HepG2 (cell line): ENCODE data around the gene POFUT1. TPM values are rescaled to one million over a fixed set of nuclear protein-coding genes. Genes with fewer than 3 reads are reported as not detected.

Experiments
- CBFB ChIP-seq: sonication (generic); formaldehyde crosslinking; IDR thresholded peaks from 2 replicates; pipeline ENCODE4 v1.4.0; 2020; ENCODE audit warnings: missing genetic modification reagents
- CTCF ChIP-seq: sonication (generic); formaldehyde crosslinking; IDR thresholded peaks from 2 replicates; pipeline ENCODE4 v1.5.0; 2020; ENCODE audit warnings: mild to moderate bottlenecking, missing genetic modification reagents, moderate library complexity
- HIC2 ChIP-seq: sonication (generic); formaldehyde crosslinking; IDR thresholded peaks from 2 replicates; pipeline ENCODE4 v1.9.0; 2022; ENCODE audit warnings: low read depth, missing genetic modification reagents
- HMGXB3 ChIP-seq: sonication (generic); formaldehyde crosslinking; IDR thresholded peaks from 2 replicates; pipeline ENCODE4 v1.4.0; 2020; ENCODE audit warnings: missing genetic modification reagents, borderline replicate concordance
- KLF6 ChIP-seq: IDR thresholded peaks from 2 replicates; pipeline ENCODE4 v1.8.0; 2016; ENCODE audit warnings: missing biosample characterization, missing genetic modification reagents
- NR2F6 ChIP-seq, 2 experiments: IDR thresholded peaks; 2 replicates each; pipeline ENCODE4 v1.6.1; 2016; ENCODE audit warnings: antibody characterized with exemption in 1 of 2, mild to moderate bottlenecking in 1 of 2
- PATZ1 ChIP-seq: sonication (generic); formaldehyde crosslinking; IDR thresholded peaks from 2 replicates; pipeline ENCODE4 v1.4.0; 2020; ENCODE audit warnings: missing genetic modification reagents
- TARDBP ChIP-seq: sonication (generic); formaldehyde crosslinking; IDR thresholded peaks from 2 replicates; pipeline ENCODE4 v1.8.0; 2022; ENCODE audit warnings: mild to moderate bottlenecking, missing genetic modification reagents
- TBL1XR1 ChIP-seq: fragments of 150-350 bp; IDR thresholded peaks from 2 replicates; pipeline ENCODE4 v1.6.1; 2014; ENCODE audit warnings: borderline replicate concordance, low read length; ENCODE audit not compliant: partially characterized antibody
- TFAP4 ChIP-seq: sonication (generic); IDR thresholded peaks from 2 replicates; pipeline ENCODE4 v1.6.1; 2016; ENCODE audit warnings: low read depth, borderline replicate concordance
- XRCC5 ChIP-seq: fragments of 200-400 bp; formaldehyde crosslinking; optimal IDR thresholded peaks from 2 replicates; pipeline ENCODE3; 2017; ENCODE audit warnings: mild to moderate bottlenecking, low read length
- ZBTB26 ChIP-seq: IDR thresholded peaks from 2 replicates; pipeline ENCODE4 v1.6.1; 2016; ENCODE audit warnings: missing compliant biosample characterization, missing genetic modification reagents, borderline replicate concordance
- ZMYM3 ChIP-seq: sonication (generic); formaldehyde crosslinking; IDR thresholded peaks from 2 replicates; pipeline ENCODE4 v1.5.1; 2020; ENCODE audit warnings: mild to moderate bottlenecking, missing genetic modification reagents
- ZNF331 ChIP-seq: sonication (generic); formaldehyde crosslinking; IDR thresholded peaks from 2 replicates; pipeline ENCODE4 v1.4.0; 2020; ENCODE audit warnings: missing genetic modification reagents
- ZNF343 ChIP-seq: sonication (generic); formaldehyde crosslinking; IDR thresholded peaks from 2 replicates; pipeline ENCODE4 v1.4.0; 2020; ENCODE audit warnings: mild to moderate bottlenecking, missing genetic modification reagents
- ZNF460 ChIP-seq: sonication (generic); formaldehyde crosslinking; IDR thresholded peaks from 2 replicates; pipeline ENCODE4 v1.5.1; 2020; ENCODE audit warnings: missing genetic modification reagents, mild to moderate bottlenecking, borderline replicate concordance
- polyA plus RNA-seq, 8 experiments: library from polyadenylated mRNA; depleted of rRNA in 3 of 8; stranded (reverse) in 7 of 8; unstranded in 1 of 8; fragments of >200 nt; fragmentation: Illumina TruSeq in 4 of 8; extraction: Trizol in 4 of 8; gene quantifications; 2 replicates each; pipeline versions ENCODE4 v1.2.1 to v1.2.3, GENCODE V29; 2011 to 2016; ENCODE audit warnings: low read depth in 4 of 8, missing spikeins in 1 of 8, mixed read lengths in 1 of 8; ENCODE audit not compliant: insufficient read depth in 1 of 8
- total RNA-seq, 5 experiments: library from RNA; depleted of rRNA; stranded (reverse); fragments of >200 nt; fragmentation: Illumina TruSeq; extraction: Trizol; gene quantifications; 2 replicates each; pipeline ENCODE4 v1.2.3, GENCODE V29; 2016; ENCODE audit warnings: low read depth in 1 of 5

POFUT1 gene
- total and polyA plus RNA-seq, 2 of the 13 experiments (the other 11 are each of a cell fraction or from before 2014, with no cell fraction given): 35.5 to 58.3 TPM

- TF ChIP-seq CTCF (peak; percentile 29; the same call in 1 of the 2 replicates), PATZ1 (CRISPR knock-in tag) (no peak), ZBTB26 (CRISPR knock-in tag) (no peak), ZNF343 (no peak), CBFB (no peak), TARDBP (CRISPR knock-in tag) (no peak), NR2F6 (IDR thresholded peaks at IDR 0.05) (peak; percentile 13; the same call in 1 of the 2 replicates), NR2F6 (CRISPR knock-in tag; IDR thresholded peaks at IDR 0.05) (no peak), ZMYM3 (CRISPR knock-in tag) (0 out of 2 replicates have a peak, but pooled peaks have one; percentile 18), HIC2 (CRISPR knock-in tag) (no peak), HMGXB3 (no peak), TBL1XR1 (no peak), ZNF331 (CRISPR knock-in tag) (peak; percentile 40; the same call in 1 of the 2 replicates), ZNF460 (CRISPR knock-in tag) (no peak), XRCC5 (peak; percentile 22), KLF6 (CRISPR knock-in tag) (no peak), TFAP4 (no peak)
These were observed 43.8 kb downstream of the POFUT1 start (continued) for GRCh38 chr20:32251470-32251869.
